Stimulated activated CD4-positive, alpha-beta T cell treated with anti-CD3 and anti-CD28 coated beads, Interleukin-2, amount 100 ng/mL, for 24 hours (primary cell): ENCODE data around the gene NPHP4.

Source experiments
- DNase-seq, 2 donors: peaks; one replicate each; pipeline ENCODE4 v3.0.0-alpha.2; 2020

NPHP4 gene

DNA sequence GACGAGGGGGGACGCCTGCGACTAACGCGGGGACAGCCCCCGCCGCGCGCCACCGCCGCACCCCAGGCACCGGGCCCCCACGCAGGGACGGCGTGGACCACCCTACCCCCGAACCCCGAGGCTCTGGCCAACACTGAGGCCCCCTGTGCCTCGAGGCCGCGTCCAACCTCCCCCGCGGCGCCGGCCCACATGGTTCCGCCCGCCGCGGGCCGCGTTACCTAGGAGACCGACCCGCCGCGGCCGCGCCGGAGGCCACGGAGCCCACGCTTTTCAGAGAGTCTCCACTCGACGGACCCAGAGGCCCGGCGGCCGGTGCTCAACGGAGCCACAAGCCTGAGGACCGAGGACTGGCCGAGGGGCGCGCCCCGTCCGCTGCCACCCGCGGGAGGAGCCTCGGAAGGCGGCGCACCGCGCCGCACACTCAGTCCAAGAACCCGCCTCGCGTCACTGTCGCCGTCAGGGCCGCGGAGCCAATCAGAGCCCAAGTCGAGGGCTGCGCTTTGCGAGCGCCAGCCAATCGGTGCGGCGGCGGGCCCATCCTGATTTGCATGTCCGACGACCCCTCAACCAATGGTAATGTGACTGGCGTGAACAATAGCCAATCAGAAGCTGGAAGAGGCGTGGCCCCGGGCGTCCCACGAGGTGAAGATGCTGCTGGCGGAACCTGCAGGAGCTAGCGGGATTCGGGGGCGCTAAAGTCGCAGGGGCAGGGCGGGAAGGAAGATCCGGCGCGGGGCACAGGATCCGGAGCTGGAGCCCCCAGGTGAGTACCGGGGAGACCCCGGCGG, at the start of gene NPHP4:
Gene NPHP4 (minus strand): TSS at position 400 of the 788 bp plus-strand sequence. CDS start 6,136 bp downstream, outside the sequence.
- peak; percentile 99 to 100 for DNase-seq

GRCh38 chr1:6041432-6042062, 49.3 kb upstream of the NPHP4 start:
- DNase-seq = peak; percentile 40 to 42

DNA sequence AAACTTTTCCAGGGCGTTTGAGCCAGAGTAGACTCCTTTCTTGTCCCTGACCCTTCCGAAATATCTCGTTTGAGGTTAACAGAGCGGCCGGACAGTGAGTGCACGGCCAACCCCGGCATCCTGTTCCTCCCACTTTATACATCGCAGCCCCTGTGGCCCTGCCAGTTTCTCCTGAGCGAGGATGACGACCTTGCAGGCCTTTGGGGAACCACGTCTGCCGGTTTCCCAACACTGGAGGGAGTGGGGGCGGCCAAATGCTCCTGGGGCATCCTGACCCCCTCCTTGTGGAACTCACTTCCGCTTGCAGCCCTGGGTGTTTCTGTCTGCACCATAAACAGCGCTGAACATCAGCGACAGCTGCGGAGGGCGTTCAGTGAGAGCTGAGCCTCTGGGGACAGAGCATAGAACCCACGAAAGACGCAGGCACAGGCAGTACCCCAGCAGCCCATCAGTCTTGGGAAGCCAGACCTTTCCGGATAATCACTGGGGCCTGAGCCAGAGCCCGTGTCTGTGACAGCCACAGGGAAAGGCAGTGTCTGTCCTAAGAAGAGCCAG, 48.7 kb upstream of the NPHP4 start:
- DNase-seq = no peak

- no peak for DNase-seq
Measured at GRCh38 chr1:6040444-6040843, 48.2 kb upstream of the NPHP4 start.

DNA sequence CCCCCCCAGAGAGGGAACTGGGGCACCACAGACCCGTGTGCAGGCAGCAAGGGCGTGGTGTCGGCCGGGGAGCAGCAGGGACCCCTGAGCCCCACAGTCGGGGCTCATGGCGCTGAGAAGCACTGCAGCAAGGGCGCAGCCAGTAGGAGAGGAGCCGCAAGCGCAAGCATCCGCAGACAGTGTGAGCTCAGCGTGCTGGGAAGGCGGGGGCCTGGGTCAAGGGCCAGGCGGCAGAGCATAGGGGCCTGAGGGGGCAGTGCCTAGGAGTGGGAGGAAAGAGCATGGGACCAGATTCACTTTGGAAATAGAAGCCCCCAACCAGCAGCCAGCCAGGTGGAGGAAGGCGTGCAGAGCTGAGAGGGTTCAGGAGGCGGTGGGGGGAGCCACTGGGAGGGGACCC, 46.8 kb upstream of the NPHP4 start:
- DNase-seq = no peak

DNA sequence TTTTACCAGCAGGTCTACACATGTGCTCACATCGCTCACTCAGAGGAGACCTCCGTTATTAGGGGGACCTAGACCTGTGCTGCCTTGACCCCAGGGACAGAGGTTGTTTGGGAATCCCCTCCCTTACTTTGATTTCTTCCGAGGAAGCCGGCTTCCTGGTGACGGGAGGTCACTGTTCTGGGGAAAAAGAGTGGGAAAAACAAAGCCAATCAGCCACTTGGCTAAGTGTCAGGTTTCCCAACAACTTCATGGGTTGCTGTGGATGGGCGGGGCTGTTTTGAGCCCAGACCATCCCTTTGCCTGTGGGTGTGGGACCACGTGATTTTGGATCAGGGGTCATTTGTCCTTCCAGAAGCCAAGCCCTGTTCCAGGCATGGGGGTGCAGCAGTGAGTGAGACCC, 46.4 kb upstream of the NPHP4 start:
- no peak for DNase-seq

- no peak for DNase-seq
Measured at GRCh38 chr1:6037338-6037762, 45.1 kb upstream of the NPHP4 start.

- no peak for DNase-seq
Measured at GRCh38 chr1:6035719-6036118, 43.5 kb upstream of the NPHP4 start.

DNA sequence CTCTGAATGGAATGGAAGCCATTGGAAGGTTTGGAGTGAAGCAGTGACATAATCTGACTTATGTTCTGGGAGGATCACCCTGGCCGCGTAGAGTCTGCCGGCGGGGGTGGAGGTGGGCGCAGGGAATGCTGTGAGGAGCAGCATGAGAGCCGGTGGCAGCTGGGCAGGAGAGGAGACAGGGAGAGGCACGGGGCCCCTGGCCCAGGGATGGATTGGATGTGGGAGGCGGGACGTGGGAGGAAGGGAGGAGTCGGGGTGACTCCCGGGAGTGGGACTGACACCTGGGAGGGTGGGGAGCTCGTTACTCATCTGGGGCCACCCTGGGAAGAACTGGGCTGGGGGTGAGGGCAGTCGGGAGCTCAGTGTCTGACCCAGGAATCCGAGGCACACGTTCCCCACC, 43.1 kb upstream of the NPHP4 start:
- no peak for DNase-seq

GRCh38 chr1:6034750-6035096, 42.5 kb upstream of the NPHP4 start:
- DNase-seq = no peak

DNA sequence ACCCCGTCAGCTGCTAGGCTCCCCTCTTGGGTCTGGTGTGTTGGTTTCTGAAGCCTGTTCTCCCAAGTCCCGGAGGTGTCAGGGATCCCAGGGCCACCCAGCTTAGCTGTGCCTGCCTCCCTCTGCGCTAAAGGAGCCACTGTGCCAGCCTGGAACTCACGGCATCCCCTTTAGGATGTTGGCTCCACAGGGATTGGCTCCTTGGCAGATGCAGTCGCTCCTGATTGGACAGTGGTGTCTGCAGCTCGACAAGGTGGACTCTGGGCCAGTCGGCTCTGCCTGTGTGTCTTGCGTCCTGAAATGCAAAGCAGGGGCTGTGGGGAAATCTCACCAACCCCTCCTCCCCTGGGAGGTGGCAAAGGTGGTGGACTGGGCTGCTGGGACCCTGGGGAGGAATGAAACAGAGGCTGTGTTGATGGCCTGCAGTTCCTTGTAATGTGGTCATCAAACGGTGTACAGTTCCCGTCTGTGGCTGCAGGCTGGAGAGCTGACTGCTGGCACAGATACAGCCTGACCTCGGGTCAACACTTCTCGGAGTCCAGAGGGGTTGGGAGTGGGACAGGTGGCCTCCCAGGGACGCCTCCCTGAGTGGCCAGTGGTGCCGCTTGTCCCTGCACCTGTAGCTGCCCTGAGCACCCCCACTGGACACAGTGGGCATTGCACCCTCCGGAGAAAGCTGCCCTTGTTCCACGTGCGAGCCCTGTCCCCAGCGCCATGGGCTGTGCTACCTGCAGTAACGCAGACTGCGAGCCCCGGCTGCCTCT, 41.9 kb upstream of the NPHP4 start:
- DNase-seq = peak; percentile 51 to 53

DNA sequence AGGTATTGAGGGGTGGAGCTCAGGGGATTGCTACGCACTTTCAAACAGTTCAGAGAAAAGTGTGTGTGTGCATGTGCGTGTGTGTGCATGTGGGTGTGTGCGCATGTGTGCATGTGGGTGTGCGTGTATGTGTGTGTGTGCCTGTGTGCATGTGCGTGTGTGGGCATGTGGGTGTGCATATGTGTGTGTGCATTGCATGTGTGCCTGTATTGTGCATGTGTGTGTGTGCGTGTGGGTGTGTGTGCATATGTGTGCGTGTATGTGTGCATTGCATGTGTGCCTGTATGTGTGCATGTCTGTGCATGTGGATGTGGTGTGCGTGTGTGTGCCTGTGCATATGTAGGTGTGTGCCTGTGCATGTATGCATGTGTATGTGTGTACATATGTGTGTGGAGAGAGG, 40.9 kb upstream of the NPHP4 start:
- DNase-seq = no peak

- no peak for DNase-seq
Measured at GRCh38 chr1:6030547-6031261, 38.5 kb upstream of the NPHP4 start.

GRCh38 chr1:6030132-6030531, 37.9 kb upstream of the NPHP4 start:
- no peak for DNase-seq

DNA sequence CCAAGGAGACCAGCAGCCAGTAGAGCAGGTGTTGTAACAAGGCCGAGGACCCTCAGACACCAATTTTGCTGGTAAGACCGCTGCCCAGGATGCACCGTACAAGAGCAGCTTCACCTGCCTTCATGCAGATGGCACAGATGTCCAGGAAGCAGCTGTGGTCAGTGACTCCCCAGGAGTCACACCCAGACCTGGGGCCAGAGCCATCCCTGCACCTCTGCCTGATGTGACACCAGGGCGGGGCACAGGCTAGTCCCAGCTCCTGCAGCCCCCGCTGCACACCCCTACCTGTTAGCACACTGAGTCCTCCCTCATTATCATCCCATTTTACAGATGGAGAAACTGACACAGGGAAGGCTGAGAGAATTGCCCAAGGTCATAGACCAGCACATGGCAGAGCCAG, 37.1 kb upstream of the NPHP4 start:
- DNase-seq = no peak

DNA sequence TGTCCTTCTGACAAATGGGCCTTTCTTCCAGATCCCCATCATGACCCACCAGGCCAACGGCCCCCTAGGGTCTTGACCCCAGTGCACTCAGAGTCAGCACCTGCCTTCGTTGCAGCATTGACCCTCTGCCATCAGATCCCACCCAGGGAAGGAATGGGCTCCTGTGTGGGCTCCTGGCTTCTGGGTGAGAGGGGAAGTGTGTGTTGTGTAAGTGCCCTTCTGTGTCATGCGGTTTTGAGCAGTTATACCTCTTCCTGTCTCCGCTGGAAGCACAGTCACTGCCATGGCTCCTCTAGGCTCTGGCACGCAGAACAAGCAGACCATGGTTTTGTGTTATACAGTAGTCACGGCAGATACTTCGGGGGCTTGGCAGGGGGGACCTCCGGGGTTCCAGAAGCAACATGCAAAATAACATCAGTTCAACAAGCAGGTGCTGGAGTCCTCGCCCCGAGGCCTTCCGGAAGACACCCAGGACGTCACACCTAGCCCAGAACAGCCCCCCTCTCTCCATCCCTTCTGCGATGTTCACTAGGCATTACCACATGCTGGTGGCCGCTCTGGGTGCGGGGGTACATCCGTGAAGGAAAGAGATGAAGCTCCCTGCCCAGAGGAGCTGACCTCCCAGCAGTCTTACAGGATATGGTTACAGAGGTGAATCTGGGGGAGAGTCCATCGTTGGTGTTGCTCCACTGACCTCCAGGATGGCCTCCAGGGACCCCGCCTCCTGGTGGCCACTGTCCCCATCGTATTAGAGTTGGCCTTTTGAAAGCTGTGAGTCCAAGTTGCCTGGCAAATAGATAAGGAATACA, 36.0 kb upstream of the NPHP4 start:
- peak; percentile 61 to 62 for DNase-seq

GRCh38 chr1:6027591-6027990, 35.4 kb upstream of the NPHP4 start:
- DNase-seq = peak; percentile 28 to 35

- peak; percentile 93 to 97 for DNase-seq
Measured at GRCh38 chr1:6026095-6026809, 34.0 kb upstream of the NPHP4 start.

DNA sequence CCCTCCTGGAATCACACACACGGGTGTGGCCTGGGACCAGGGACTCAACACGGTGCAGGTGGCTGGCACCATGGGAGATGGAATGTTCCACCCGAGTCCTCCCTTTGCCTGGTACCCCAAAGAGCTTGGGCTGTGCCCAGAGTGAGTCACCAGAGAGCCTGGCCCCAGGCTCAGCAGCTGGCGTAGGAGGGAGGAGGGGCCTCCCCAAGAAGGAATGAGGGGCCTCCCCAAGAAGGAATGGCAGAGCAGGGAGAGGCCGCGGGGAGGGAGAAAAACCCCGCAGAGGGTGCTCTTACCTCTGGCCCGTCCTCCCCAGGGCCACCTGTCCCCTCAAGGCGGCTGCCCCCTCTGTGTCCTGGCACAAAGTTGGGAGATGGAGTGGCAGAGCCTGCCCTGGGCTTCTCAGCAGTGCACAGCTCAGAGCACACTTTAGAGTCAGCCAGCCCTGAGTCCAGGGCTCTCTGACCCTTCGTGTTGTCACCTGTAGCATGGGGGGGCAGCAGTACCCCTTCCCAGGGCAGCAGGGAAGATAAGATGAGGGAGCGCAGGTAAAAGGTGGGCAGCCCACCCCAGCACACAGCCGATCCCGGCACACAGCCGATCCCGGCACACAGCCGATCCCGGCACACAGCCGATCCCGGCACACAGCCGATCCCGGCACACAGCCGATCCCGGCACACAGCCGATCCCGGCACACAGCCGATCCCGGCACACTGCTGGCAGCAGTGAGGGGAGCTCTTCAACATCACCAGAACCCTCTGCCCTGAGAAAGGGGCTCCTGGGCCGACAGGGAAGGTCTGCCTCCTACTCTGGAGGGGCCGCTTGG, 33.3 kb upstream of the NPHP4 start:
- DNase-seq = peak; percentile 33 to 47

GRCh38 chr1:6024376-6024775, 32.2 kb upstream of the NPHP4 start:
- no peak for DNase-seq
